Vagina (tissue), 2 donors: ENCODE data around the gene GABRP.

Source experiments
- POLR2A ChIP-seq, 2 donors: fragments of 450-650 bp; IDR thresholded peaks; one replicate each; pipeline ENCODE4 v1.6.1; 2017; ENCODE audit warnings: antibody characterized with exemption in 2 of 2, mild to moderate bottlenecking in 2 of 2, moderate library complexity in 2 of 2
- POLR2AphosphoS5 ChIP-seq, 2 donors: sonication (generic); formaldehyde crosslinking; IDR thresholded peaks; one replicate each; pipeline ENCODE4 v1.9.0; 2017; ENCODE audit warnings: antibody characterized with exemption in 2 of 2, mild to moderate bottlenecking in 2 of 2, low read depth in 1 of 2; ENCODE audit not compliant: insufficient read depth in 1 of 2
- TF ChIP-seq, protein P1 (sequence below), 3 experiments: fragments of 450-650 bp in 2 of 3; fragments of 200-600 bp in 1 of 3; sonication (generic) in 1 of 3; IDR thresholded peaks; one replicate each; pipeline ENCODE4 v1.5.1; 2017 to 2019; ENCODE audit warnings: antibody characterized with exemption in 3 of 3, mild to moderate bottlenecking in 2 of 3, moderate library complexity in 2 of 3

DNA sequence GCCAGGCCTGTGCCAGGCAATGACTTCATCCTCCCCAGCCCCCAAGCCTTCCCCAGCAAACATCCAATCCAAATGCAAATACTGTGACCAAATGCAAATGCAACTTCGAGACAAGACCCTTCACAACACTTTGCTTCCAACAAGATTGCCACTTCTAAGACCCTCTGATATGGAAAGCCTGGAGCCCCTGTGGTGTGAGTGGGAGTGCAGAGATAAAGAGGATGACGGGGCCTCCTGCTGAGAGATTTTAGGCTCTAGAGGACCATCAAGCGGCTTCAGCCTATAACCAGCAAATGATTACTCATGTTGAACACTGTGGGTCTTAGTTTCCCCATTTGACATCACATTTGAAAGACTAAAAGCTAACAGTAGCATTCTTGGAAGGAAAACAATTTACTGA is 46.6 kb upstream of the GABRP start:
- TF ChIP-seq, protein P1, sequence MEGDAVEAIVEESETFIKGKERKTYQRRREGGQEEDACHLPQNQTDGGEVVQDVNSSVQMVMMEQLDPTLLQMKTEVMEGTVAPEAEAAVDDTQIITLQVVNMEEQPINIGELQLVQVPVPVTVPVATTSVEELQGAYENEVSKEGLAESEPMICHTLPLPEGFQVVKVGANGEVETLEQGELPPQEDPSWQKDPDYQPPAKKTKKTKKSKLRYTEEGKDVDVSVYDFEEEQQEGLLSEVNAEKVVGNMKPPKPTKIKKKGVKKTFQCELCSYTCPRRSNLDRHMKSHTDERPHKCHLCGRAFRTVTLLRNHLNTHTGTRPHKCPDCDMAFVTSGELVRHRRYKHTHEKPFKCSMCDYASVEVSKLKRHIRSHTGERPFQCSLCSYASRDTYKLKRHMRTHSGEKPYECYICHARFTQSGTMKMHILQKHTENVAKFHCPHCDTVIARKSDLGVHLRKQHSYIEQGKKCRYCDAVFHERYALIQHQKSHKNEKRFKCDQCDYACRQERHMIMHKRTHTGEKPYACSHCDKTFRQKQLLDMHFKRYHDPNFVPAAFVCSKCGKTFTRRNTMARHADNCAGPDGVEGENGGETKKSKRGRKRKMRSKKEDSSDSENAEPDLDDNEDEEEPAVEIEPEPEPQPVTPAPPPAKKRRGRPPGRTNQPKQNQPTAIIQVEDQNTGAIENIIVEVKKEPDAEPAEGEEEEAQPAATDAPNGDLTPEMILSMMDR (IDR thresholded peaks at IDR 0.05): no peak
- TF ChIP-seq POLR2A (IDR thresholded peaks at IDR 0.05) (no peak), POLR2AphosphoS5 (IDR thresholded peaks at IDR 0.05; ENCODE audit: insufficient read depth in 1 of 2, low read depth in 1 of 2) (no peak)
